ENCODE results near the gene FBXO17.
"Not testable (repeated sequence)": the region's sequence is repeated elsewhere in the genome, so short reads cannot be mapped to it uniquely, and the experiment has no call there.

FBXO17 gene

DNA sequence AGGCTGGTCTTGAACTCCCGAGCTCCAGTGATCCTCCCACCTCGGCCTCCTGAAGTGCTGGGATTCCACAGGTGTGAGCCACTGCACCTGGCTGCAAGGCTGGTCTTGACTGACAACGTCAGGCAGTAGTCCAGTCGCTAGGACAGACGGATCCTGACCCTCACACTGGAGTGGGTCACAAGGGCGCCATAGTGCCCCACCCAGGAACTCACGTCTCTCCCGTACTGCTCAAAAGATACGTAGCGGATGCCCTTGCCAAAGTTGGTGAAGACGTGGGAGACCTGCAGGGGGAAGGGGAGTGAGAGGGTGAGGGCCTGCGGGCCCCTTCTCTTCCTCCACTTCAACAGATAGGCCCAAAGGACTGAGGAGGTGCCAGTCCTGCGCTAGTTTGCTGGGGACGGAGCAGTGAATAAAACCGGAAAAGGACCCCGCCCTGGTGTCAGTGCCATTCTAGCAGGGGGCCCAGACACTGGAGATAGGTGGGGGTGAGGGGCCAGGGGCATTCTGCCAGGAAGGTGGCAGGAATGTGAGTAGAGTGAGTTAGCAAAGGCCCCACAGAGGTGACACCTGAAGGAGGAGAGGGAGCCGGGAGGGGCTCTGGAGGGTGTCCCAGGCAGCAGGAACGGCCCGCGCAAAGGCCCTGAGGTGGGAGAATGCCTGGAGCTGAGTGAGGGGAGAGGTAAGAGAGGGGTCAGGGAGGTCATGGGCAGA lies 32.9 kb downstream of the FBXO17 start:
- no peak for DNase-seq

DNA sequence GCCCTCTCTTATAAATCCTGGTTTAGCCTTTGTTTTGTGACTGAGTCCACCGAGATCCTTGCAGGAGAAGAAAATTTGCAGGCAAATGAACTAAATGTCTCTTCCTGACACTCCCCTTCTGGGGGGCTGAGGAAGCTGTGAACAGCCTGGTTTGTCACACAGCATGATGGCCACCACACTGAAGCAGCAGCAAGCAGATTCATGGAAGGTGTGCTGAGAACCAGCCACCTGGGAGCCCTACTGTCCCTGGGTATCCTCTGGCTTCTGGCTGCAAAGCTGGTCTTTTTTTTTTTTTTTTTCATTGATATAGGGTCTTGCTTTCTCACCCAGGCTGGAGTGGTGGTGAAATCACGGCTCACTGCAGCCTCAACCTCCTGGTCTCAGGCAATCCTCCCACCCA lies 33.6 kb downstream of the FBXO17 start:
- DNase-seq = no peak

GRCh38 chr19:38941466-38941865 lies 34.1 kb downstream of the FBXO17 start:
- DNase-seq = not testable (repeated sequence)

GRCh38 chr19:38939957-38940356 lies 35.6 kb downstream of the FBXO17 start:
- DNase-seq = no peak

- DNase-seq = no peak
Observed at GRCh38 chr19:38933544-38933943, 42.0 kb downstream of the FBXO17 start.

GRCh38 chr19:38932425-38933179 lies 42.9 kb downstream of the FBXO17 start:
- DNase-seq = no peak

DNA sequence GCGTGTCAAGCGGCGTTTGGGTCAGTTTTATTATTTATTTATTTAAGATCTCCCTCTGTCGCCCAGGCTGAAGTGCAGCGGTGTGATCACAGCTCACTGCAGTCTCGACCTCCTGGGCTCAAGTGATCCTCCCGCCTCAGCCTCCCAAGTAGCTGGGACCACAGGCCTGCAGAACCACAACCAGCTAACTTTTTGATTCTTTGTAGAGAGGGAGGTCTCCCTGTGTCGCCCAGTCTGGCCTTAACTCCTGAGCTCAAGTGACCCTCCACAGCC lies 44.1 kb downstream of the FBXO17 start:
- no peak for DNase-seq

DNA sequence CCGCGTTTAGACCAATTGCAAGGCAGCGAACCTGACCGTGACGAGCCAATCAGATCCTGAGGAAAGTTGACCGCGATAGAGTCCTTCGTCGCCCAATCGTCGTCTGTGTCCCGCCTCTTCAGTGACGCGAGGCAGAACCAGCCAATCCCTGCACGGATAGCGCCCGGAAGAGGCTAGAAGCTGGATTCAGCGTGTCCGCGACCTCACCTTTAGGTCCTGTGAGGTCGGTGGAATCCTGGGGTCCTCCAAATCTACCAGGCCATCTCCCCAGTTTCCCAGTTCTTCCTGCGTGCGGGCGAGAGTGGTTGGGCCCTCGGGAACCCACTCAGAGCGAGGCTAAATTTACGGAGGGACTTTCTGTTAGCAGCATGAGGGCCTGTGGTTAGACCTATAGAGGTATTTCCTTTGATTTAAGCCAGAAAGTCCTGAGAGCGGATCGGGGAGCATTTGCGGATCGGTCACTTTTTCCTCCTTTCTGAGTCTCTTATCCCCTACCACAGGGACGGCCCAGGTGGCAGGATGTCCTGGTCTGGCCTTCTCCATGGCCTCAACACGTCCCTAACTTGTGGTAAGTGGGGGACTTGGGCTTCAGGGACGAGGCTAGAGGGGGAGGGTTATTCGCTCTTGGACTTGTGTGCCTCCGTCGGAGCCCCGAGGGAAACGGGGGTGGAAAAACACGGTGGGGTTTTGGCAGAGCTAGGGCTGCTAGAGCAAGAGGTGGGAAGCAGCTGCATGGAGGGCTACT lies 44.6 kb downstream of the FBXO17 start, which contains the start of gene MRPS12:
TSS of gene MRPS12 (plus strand) at position 169 of the 745 bp plus-strand sequence. CDS start at position 520, 351 bp downstream.
- DNase-seq = peak; percentile 97

DNA sequence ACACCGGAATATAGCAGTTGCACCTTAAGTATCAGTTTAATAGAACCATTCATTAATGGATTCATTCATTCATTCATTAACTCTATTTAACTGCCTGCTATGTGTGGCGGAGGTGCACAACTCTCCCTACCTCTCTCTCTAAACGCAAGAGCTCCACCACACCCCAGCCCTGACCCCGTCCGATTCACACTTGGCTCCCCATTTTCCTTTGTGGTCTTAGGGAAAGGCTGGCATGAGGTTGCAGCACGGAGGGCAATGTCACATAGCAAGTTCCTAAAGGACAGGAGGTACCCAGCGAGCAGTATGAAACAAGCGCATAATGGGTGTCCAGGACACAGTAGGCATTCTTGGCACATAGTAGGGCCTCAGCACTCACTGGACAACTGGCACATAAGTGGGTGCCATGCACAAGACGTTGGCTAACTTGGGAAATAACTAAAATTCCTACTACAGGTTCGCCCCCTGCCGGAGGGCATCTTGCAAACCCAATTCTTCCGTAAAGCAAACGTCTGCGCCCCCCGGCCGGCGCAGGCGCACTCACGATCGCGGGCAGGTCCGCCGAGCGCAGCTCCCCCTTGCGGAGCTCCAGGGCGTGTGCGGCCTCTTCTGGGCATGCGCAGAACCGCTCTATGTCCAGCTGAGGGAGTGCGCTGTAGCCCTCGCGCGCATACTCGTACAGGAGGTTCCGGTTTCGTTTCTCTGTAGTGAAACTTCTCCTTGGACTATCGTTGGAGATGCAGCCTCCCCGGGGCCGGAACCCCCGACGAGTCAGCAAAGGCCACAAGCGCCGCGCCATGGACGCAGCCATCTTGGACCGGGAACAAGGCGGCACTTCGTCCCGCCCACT lies 45.4 kb downstream of the FBXO17 start, which contains the start of gene SARS2:
TSS of gene SARS2 (minus strand) at position 835 of the 847 bp plus-strand sequence. CDS start at position 808, 27 bp downstream.
- peak; percentile 90 for DNase-seq

GRCh38 chr19:38928391-38929001 lies 47.0 kb downstream of the FBXO17 start:
- DNase-seq = no peak

- DNase-seq = no peak
Observed at GRCh38 chr19:38924388-38924787, 51.2 kb downstream of the FBXO17 start.

DNA sequence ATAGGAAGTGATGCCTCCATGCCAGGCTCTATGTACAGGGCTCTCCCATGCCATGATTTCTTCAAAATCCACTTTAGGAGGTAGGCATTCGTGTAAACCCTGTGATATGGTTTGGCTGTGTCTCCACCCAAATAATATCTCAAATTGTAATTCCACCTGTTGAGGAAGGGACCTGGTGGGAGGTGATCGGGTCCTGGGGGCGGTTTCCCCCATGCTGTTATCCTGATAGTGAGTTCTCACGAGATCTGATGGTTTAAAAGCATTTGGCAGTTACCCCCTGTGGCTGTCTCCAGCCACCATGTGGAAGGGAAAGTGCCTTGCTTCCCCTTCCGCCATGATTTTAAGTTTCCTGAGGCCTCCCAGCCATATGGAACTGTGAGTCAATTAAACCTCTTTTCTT lies 53.1 kb downstream of the FBXO17 start:
- DNase-seq = no peak

GRCh38 chr19:38921420-38922274 lies 53.9 kb downstream of the FBXO17 start:
- no peak for DNase-seq

DNA sequence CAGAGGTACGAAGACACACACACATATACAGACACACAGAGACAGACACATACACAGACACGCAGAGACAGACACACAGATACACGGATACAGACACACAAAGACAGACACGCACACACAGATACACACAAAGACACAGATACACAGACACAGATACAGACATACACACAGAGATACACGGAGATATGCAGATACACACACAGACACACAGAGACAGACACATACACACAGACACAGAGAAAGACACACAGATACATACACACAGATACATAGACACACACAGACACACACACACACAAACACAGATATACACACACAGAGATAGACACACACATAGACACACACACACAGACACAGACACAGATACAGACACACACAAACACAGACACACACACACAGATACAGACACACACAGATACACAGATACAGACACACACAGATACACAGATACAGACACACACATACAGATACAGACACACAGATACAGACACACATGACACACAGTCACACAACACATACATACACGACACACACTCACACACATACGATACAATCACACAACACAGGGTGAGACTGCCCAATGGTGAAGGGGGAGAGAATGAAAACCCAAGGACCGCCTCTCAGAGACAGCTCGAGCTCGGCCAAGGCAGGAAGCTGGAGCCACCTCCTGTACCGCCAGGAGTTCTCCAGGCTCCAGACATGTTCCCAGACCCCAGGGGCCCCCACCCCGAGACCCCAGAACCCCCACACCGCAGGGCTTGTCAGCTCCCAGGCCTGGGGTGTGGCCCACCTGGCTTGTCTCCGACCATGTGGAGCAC lies 54.7 kb downstream of the FBXO17 start:
- DNase-seq = no peak

- no peak for DNase-seq
Observed at GRCh38 chr19:38919837-38920601, 55.5 kb downstream of the FBXO17 start.

DNA sequence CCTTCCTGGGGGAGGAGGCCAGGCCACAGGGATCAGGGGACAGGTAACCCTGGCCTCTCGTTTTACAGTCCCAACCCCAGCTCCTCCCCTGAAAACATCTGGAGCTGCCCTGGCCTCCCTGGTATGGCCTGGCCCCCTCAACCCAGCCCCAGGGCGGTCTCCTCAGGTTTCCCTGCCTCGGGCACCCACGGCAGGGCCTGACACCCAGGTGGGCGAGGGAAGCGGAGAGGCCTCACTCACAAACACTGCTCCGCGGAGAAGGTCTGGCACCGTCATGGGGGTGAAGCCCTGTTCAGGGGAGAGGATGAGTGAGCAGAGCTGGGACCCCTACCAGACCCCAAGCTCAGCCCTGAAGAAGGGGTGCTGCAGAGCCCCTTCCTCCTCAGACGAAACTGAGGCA lies 57.0 kb downstream of the FBXO17 start:
- DNase-seq = no peak

DNA sequence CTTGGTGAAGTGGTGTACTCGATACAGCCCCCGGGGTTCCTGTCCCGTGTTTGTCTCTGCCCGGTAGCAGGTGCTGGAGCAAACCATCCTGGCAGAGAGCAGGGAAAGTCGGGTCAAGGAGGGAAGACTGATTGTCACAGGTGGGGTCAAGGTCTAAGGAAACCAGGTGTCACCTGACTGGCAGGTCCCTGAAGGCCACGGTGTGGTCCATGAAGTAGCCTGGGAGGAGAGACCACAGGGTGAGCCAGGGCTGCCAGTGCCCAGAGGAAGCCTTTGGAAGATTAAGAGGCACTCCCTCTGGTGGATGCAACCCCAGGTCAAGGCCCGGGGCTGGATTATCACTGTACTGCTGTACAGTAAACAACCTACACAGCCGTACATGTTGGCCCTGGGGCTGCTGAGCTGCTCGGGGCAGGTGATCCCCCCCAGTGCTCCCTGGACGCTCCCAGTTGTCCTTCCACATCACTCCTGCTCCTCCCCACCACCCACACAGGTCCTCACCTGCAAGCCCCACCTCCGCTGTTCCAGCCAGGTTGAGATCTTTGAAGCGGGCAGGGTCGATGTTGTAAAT lies 57.5 kb downstream of the FBXO17 start:
- no peak for DNase-seq

DNA sequence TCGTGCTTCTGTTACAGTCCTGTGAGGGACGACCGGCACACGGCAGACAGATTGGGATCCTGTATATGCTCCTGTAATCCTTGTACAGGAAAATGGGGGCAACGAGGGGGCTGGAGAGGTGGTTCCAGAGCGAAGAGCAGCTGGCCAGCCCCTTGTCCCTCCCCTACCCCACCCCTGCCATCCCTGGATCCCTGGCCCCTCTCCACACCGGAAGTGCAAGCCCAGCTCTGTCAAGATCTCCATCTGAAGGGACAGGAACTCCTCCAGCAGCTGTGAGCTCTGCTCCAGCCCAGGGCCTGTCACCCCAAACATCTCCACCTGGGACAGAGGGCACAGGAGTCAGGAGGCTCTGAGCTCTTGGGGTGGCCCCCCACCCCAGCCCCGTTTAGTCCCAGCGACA lies 58.0 kb downstream of the FBXO17 start:
- no peak for DNase-seq

Measured in activated CD8-positive, alpha-beta memory T cell treated with anti-CD3 and anti-CD28 coated beads, Interleukin-2, amount 50 U/mL, for 4 hours (primary cell).